ENCODE data around the gene GP2.

GP2 gene

GRCh38 chr16:20263138-20263855 is 64.0 kb downstream of the GP2 start:
- DNase-seq (ENCODE audit: low read depth, low spot score), result no peak
- no peak overlapping the region for H3K4me3 ChIP-seq (ENCODE audit: low read length)

GRCh38 chr16:20262248-20262647 is 65.1 kb downstream of the GP2 start:
- no peak for DNase-seq (ENCODE audit: low read depth, low spot score)
- H3K4me3 ChIP-seq (ENCODE audit: low read length), result no peak overlapping the region

DNA sequence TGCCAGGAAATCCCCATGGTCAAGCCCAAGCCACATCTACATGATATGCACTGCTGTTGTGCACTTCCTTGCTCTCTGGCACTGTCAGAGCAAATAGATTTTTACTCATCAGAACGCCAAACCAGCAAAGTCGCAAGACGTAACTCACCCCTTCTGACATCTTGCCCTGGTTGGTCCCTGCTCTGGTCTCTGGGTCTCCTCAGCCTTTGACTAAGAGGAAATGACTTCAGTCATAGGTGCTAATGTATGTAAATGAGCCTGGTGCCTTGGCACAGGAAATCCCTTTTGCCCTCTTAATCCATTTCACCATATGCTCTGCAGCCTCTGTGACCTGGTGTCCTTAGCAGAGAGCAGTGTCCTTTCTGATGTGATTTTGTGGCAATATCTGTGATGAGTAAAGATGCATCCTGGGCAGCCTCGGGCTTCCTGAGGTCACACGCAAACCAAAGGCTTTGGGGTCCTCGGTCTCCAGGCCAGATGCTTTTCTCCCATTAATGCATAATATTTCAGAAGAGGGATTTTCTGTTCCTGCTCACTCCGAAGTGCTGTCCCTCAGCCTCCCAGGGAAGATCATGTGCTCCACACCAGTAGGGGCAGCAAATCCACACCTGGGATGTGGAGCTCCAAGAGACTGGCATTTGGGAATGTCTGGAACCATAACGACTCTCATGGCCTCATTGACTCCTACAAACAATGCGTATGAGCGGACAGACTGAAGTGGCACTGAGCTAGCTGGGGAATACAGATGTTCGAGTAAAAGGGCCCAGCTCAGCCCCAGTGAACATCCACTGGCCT is 66.9 kb downstream of the GP2 start:
- no peak for DNase-seq (ENCODE audit: low read depth, low spot score)
- no peak overlapping the region for H3K4me3 ChIP-seq (ENCODE audit: low read length)

Data from Jurkat, Clone E6-1 (cell line).